Measurements from ENCODE around the gene CHMP2A.

The CHMP2A gene

GRCh38 chr19:58556622-58557220, 1.8 kb upstream of the CHMP2A start:
- Histone ChIP-seq H3K4me1 (ENCODE audit: control insufficient read depth, insufficient read depth, low read length) (peaks cover 18% of the 10 kb centered on the region), H3K27me3 (ENCODE audit: control insufficient read depth, insufficient read depth, low read length) (no peaks in the 10 kb centered on the region), H3K4me3 (ENCODE audit: low read length) (peak overlapping the region; percentile 80)

GRCh38 chr19:58555920-58556621, 1.2 kb upstream of the CHMP2A start:
- Histone ChIP-seq H3K4me1 (ENCODE audit: control insufficient read depth, insufficient read depth, low read length) (peaks cover 17% of the 10 kb centered on the region), H3K27ac (ENCODE audit: low read depth, low read length) (no peak overlapping the region), H3K4me3 (ENCODE audit: low read length) (no peak overlapping the region), H3K27me3 (ENCODE audit: control insufficient read depth, insufficient read depth, low read length) (no peaks in the 10 kb centered on the region), H3K9ac (ENCODE audit: low read length) (peak overlapping the region; percentile 38), H3K36me3 (ENCODE audit: control insufficient read depth, insufficient read depth, low read length) (peaks cover 19% of the 10 kb centered on the region)

More at GRCh38 chr19:58556622-58557220, 1.8 kb upstream of the CHMP2A start:
- Histone ChIP-seq H3K36me3 (ENCODE audit: control insufficient read depth, insufficient read depth, low read length) (peaks cover 14% of the 10 kb centered on the region), H3K27ac (ENCODE audit: low read depth, low read length) (no peak overlapping the region), H3K9ac (ENCODE audit: low read length) (peak overlapping the region; percentile 72)

GRCh38 chr19:58555369-58555885, 522 bp upstream of the CHMP2A start:
- Histone ChIP-seq H3K9ac (ENCODE audit: low read length) (peak overlapping the region; percentile 50), H3K4me3 (ENCODE audit: low read length) (peak overlapping the region; percentile 89), H3K4me1 (ENCODE audit: control insufficient read depth, insufficient read depth, low read length) (peaks cover 17% of the 10 kb centered on the region), H3K27ac (ENCODE audit: low read depth, low read length) (peak overlapping the region; percentile 92), H3K36me3 (ENCODE audit: control insufficient read depth, insufficient read depth, low read length) (peaks cover 25% of the 10 kb centered on the region), H3K27me3 (ENCODE audit: control insufficient read depth, insufficient read depth, low read length) (no peaks in the 10 kb centered on the region)

GRCh38 chr19:58553799-58554493, 959 bp downstream of the CHMP2A start:
- H3K4me1 ChIP-seq (ENCODE audit: control insufficient read depth, insufficient read depth, low read length), result peaks cover 17% of the 10 kb centered on the region
- H3K27ac ChIP-seq (ENCODE audit: low read depth, low read length), result peak overlapping the region; percentile 92
- H3K27me3 ChIP-seq (ENCODE audit: control insufficient read depth, insufficient read depth, low read length), result no peaks in the 10 kb centered on the region
- peak overlapping the region; percentile 89 for H3K4me3 ChIP-seq (ENCODE audit: low read length)
- H3K9ac ChIP-seq (ENCODE audit: low read length), result peak overlapping the region; percentile 89
- H3K36me3 ChIP-seq (ENCODE audit: control insufficient read depth, insufficient read depth, low read length), result peaks cover 40% of the 10 kb centered on the region

GRCh38 chr19:58552655-58553054, 2.2 kb downstream of the CHMP2A start:
- H3K36me3 ChIP-seq (ENCODE audit: control insufficient read depth, insufficient read depth, low read length), result peaks cover 52% of the 10 kb centered on the region
- no peak overlapping the region for H3K4me3 ChIP-seq (ENCODE audit: low read length)
- peaks cover 17% of the 10 kb centered on the region for H3K4me1 ChIP-seq (ENCODE audit: control insufficient read depth, insufficient read depth, low read length)
- no peaks in the 10 kb centered on the region for H3K27me3 ChIP-seq (ENCODE audit: control insufficient read depth, insufficient read depth, low read length)
- H3K27ac ChIP-seq (ENCODE audit: low read depth, low read length), result no peak overlapping the region
- no peak overlapping the region for H3K9ac ChIP-seq (ENCODE audit: low read length)

- H3K4me1 ChIP-seq (ENCODE audit: control insufficient read depth, insufficient read depth, low read length), result peaks cover 12% of the 10 kb centered on the region
- no peak overlapping the region for H3K9ac ChIP-seq (ENCODE audit: low read length)
- H3K4me3 ChIP-seq (ENCODE audit: low read length), result no peak overlapping the region
- H3K36me3 ChIP-seq (ENCODE audit: control insufficient read depth, insufficient read depth, low read length), result peaks cover 53% of the 10 kb centered on the region
- no peaks in the 10 kb centered on the region for H3K27me3 ChIP-seq (ENCODE audit: control insufficient read depth, insufficient read depth, low read length)
- H3K27ac ChIP-seq (ENCODE audit: low read depth, low read length), result no peak overlapping the region
Measured at GRCh38 chr19:58551577-58552471, 3.1 kb downstream of the CHMP2A start.

GRCh38 chr19:58551123-58551497, 3.8 kb downstream of the CHMP2A start:
- Histone ChIP-seq H3K4me1 (ENCODE audit: control insufficient read depth, insufficient read depth, low read length) (peaks cover 17% of the 10 kb centered on the region), H3K27me3 (ENCODE audit: control insufficient read depth, insufficient read depth, low read length) (no peaks in the 10 kb centered on the region), H3K27ac (ENCODE audit: low read depth, low read length) (no peak overlapping the region), H3K4me3 (ENCODE audit: low read length) (no peak overlapping the region), H3K36me3 (ENCODE audit: control insufficient read depth, insufficient read depth, low read length) (peaks cover 51% of the 10 kb centered on the region), H3K9ac (ENCODE audit: low read length) (no peak overlapping the region)

- H3K36me3 ChIP-seq (ENCODE audit: control insufficient read depth, insufficient read depth, low read length), result peaks cover 50% of the 10 kb centered on the region
Measured at GRCh38 chr19:58550362-58551122, 4.4 kb downstream of the CHMP2A start.

GRCh38 chr19:58549664-58550361, 5.1 kb downstream of the CHMP2A start:
- H3K4me1 ChIP-seq (ENCODE audit: control insufficient read depth, insufficient read depth, low read length), result peaks cover 20% of the 10 kb centered on the region
- H3K27ac ChIP-seq (ENCODE audit: low read depth, low read length), result no peak overlapping the region
- no peak overlapping the region for H3K4me3 ChIP-seq (ENCODE audit: low read length)
- H3K36me3 ChIP-seq (ENCODE audit: control insufficient read depth, insufficient read depth, low read length), result peaks cover 50% of the 10 kb centered on the region
- no peaks in the 10 kb centered on the region for H3K27me3 ChIP-seq (ENCODE audit: control insufficient read depth, insufficient read depth, low read length)
- H3K9ac ChIP-seq (ENCODE audit: low read length), result no peak overlapping the region

More at GRCh38 chr19:58550362-58551122, 4.4 kb downstream of the CHMP2A start:
- no peaks in the 10 kb centered on the region for H3K27me3 ChIP-seq (ENCODE audit: control insufficient read depth, insufficient read depth, low read length)
- no peak overlapping the region for H3K4me3 ChIP-seq (ENCODE audit: low read length)
- H3K27ac ChIP-seq (ENCODE audit: low read depth, low read length), result no peak overlapping the region
- H3K4me1 ChIP-seq (ENCODE audit: control insufficient read depth, insufficient read depth, low read length), result peaks cover 22% of the 10 kb centered on the region
- no peak overlapping the region for H3K9ac ChIP-seq (ENCODE audit: low read length)

GRCh38 chr19:58548859-58549663, 5.8 kb downstream of the CHMP2A start:
- H3K9ac ChIP-seq (ENCODE audit: low read length), result no peak overlapping the region
- peaks cover 50% of the 10 kb centered on the region for H3K36me3 ChIP-seq (ENCODE audit: control insufficient read depth, insufficient read depth, low read length)
- peaks cover 16% of the 10 kb centered on the region for H3K4me1 ChIP-seq (ENCODE audit: control insufficient read depth, insufficient read depth, low read length)
- no peaks in the 10 kb centered on the region for H3K27me3 ChIP-seq (ENCODE audit: control insufficient read depth, insufficient read depth, low read length)
- H3K4me3 ChIP-seq (ENCODE audit: low read length), result no peak overlapping the region
- no peak overlapping the region for H3K27ac ChIP-seq (ENCODE audit: low read depth, low read length)
